H1 (cell line): Measurements from ENCODE around the gene ABI1. TPM values are rescaled to one million over a fixed set of nuclear protein-coding genes. Genes with fewer than 3 reads are reported as not detected.
A peak's percentile ranks its signal among the peaks of the same experiment; 100 is the strongest.

Source experiments
- CTCF ChIA-PET: fragments of 300-600 bp; sonication (Branson Sonifier 250); formaldehyde crosslinking; loops from one replicate; lab custom pipeline; 2021; ENCODE audit not compliant: partially characterized antibody; lab: Charles Lee
- POLR2A ChIA-PET: fragments of 300-600 bp; sonication (Branson Sonifier 250); formaldehyde crosslinking; loops from one replicate; lab custom pipeline; 2021; ENCODE audit warnings: inconsistent platforms; ENCODE audit not compliant: partially characterized antibody; lab: Charles Lee
- DNase-seq, 2 experiments: peaks; one replicate each; pipeline versions ENCODE4 v3.0.0 to v3.0.0-alpha.2; 2010 to 2022; ENCODE audit warnings: low spot score in 2 of 2, low read depth in 1 of 2, mixed read lengths in 1 of 2
- FAIRE-seq: peaks from 2 replicates; lab custom pipeline; 2011; peaks lifted over from hg19 to GRCh38; lab: Jason Lieb, UNC
- H2AFZ ChIP-seq: 2 replicates; pipeline ENCODE4 v1.8.1; 2012; ENCODE audit warnings: low read length, inconsistent platforms
- H2AK5ac ChIP-seq: 2 replicates; pipeline ENCODE4 v1.6.1; 2013; ENCODE audit warnings: low read depth, low read length
- H2BK120ac ChIP-seq: replicated peaks from 2 replicates; pipeline ENCODE3; 2013; ENCODE audit warnings: low read depth, low read length, inconsistent platforms
- H2BK12ac ChIP-seq: 2 replicates; pipeline ENCODE4 v1.6.1; 2013; ENCODE audit warnings: low read depth, low read length
- H2BK15ac ChIP-seq: 2 replicates; pipeline ENCODE4 v1.6.1; 2013; ENCODE audit warnings: low read length
- H2BK20ac ChIP-seq: 2 replicates; pipeline ENCODE4 v1.6.1; 2013; ENCODE audit warnings: low read length
- H2BK5ac ChIP-seq: 2 replicates; pipeline ENCODE4 v1.6.1; 2013; ENCODE audit warnings: low read depth, low read length
- H3K14ac ChIP-seq: 2 replicates; pipeline ENCODE4 v1.6.1; 2013; ENCODE audit warnings: inconsistent platforms; ENCODE audit not compliant: insufficient read length
- H3K18ac ChIP-seq: 2 replicates; pipeline ENCODE4 v1.6.1; 2013; ENCODE audit warnings: low read length; ENCODE audit errors: extremely low read depth
- H3K23ac ChIP-seq: 2 replicates; pipeline ENCODE4 v1.6.1; 2013; ENCODE audit warnings: inconsistent platforms; ENCODE audit not compliant: insufficient read length
- H3K23me2 ChIP-seq: 2 replicates; pipeline ENCODE4 v1.6.1; 2013; ENCODE audit warnings: low read depth, low read length
- H3K27ac ChIP-seq: 2 replicates; pipeline ENCODE4 v1.6.1; 2011; ENCODE audit warnings: low read depth, low read length, inconsistent platforms
- H3K27me3 ChIP-seq, 4 experiments: replicated peaks in 1 of 4; 1 replicate in 1 of 4; 2 replicates in 3 of 4; pipeline versions ENCODE4 v1.6.1 to v1.8.1; 2011 to 2013; ENCODE audit warnings: low read length in 3 of 4, mild to moderate bottlenecking in 3 of 4, inconsistent platforms in 2 of 4, mixed read lengths in 2 of 4, moderate library complexity in 1 of 4; ENCODE audit not compliant: control insufficient read depth in 3 of 4, insufficient read depth in 3 of 4; ENCODE audit errors: extremely low read depth in 1 of 4
- H3K36me3 ChIP-seq, 4 experiments: 2 replicates each; pipeline versions ENCODE4 v1.6.1 to v1.8.1; 2011 to 2013; ENCODE audit warnings: mild to moderate bottlenecking in 4 of 4, low read length in 3 of 4, moderate library complexity in 2 of 4, control low read depth in 1 of 4, inconsistent platforms in 1 of 4; ENCODE audit not compliant: insufficient read depth in 4 of 4, control insufficient read depth in 2 of 4
- H3K4ac ChIP-seq: replicated peaks from 2 replicates; pipeline ENCODE3; 2013; ENCODE audit warnings: low read length, low read depth, mixed read lengths, inconsistent platforms; ENCODE audit not compliant: insufficient read length
- H3K4me1 ChIP-seq, 4 experiments: replicated peaks in 1 of 4; 1 replicate in 1 of 4; 2 replicates in 3 of 4; pipeline versions ENCODE4 v1.6.1 to v1.8.1; 2011 to 2013; ENCODE audit warnings: low read length in 3 of 4, inconsistent platforms in 2 of 4, mixed read lengths in 1 of 4; ENCODE audit not compliant: insufficient read depth in 4 of 4, control insufficient read depth in 3 of 4
- H3K4me2 ChIP-seq, 2 experiments: 2 replicates each; pipeline versions ENCODE4 v1.6.1 to v1.8.1; 2011 to 2013; ENCODE audit warnings: low read depth in 2 of 2, low read length in 2 of 2, control low read depth in 1 of 2, inconsistent platforms in 1 of 2, mild to moderate bottlenecking in 1 of 2; ENCODE audit not compliant: insufficient read depth in 1 of 2
- H3K4me3 ChIP-seq, 4 experiments: fragments of 200-600, 300-600 bp in 1 of 4; sonication (generic), shearing (Covaris generic), sonication (Bioruptor Twin) in 1 of 4; 2 replicates each; pipeline versions ENCODE4 v1.5.1 to v1.8.1; 2011 to 2016; ENCODE audit warnings: low read length in 4 of 4, low read depth in 3 of 4, control low read depth in 2 of 4, inconsistent platforms in 2 of 4, mild to moderate bottlenecking in 2 of 4, mixed read lengths in 1 of 4, moderate library complexity in 1 of 4; ENCODE audit not compliant: insufficient read depth in 2 of 4; ENCODE audit errors: extremely low read depth in 1 of 4
- H3K56ac ChIP-seq: replicated peaks from 2 replicates; pipeline ENCODE3; 2013; ENCODE audit warnings: low read depth, mild to moderate bottlenecking, mixed read lengths, low read length, inconsistent platforms; ENCODE audit not compliant: insufficient read length
- H3K79me1 ChIP-seq: 2 replicates; pipeline ENCODE4 v1.6.1; 2013; ENCODE audit warnings: low read depth, low read length, control low read depth
- H3K79me2 ChIP-seq, 2 experiments: 2 replicates each; pipeline versions ENCODE4 v1.6.1 to v1.8.1; 2012 to 2013; ENCODE audit warnings: low read length in 2 of 2, mild to moderate bottlenecking in 2 of 2, inconsistent platforms in 1 of 2; ENCODE audit not compliant: insufficient read depth in 2 of 2, control insufficient read depth in 1 of 2
- H3K9ac ChIP-seq, 4 experiments: replicated peaks in 1 of 4; 1 replicate in 1 of 4; 2 replicates in 3 of 4; pipeline versions ENCODE4 v1.6.1 to v1.8.1; 2011 to 2013; ENCODE audit warnings: low read depth in 3 of 4, low read length in 3 of 4, control low read depth in 2 of 4, mild to moderate bottlenecking in 2 of 4, moderate library complexity in 2 of 4, inconsistent platforms in 1 of 4; ENCODE audit errors: extremely low read depth in 1 of 4
- H3K9me3 ChIP-seq, 2 experiments: 2 replicates each; pipeline versions ENCODE4 v1.6.1 to v1.8.1; 2012 to 2013; ENCODE audit warnings: mild to moderate bottlenecking in 2 of 2, moderate library complexity in 2 of 2, control low read depth in 1 of 2, inconsistent platforms in 1 of 2, low read depth in 1 of 2, low read length in 1 of 2, mixed read lengths in 1 of 2; ENCODE audit not compliant: insufficient read depth in 2 of 2
- H4K20me1 ChIP-seq, 2 experiments: replicated peaks in 1 of 2; 2 replicates each; pipeline versions ENCODE3 to v1.8.1; 2011 to 2013; ENCODE audit warnings: inconsistent platforms in 2 of 2, low read length in 2 of 2, mild to moderate bottlenecking in 1 of 2; ENCODE audit not compliant: insufficient read depth in 2 of 2, control insufficient read depth in 1 of 2
- H4K5ac ChIP-seq: 2 replicates; pipeline ENCODE4 v1.6.1; 2013; ENCODE audit warnings: low read length, low read depth, mixed read lengths, inconsistent platforms; ENCODE audit not compliant: insufficient read length
- H4K8ac ChIP-seq: 2 replicates; pipeline ENCODE4 v1.8.0; 2013; ENCODE audit warnings: mild to moderate bottlenecking, moderate library complexity, low read length, inconsistent platforms; ENCODE audit not compliant: insufficient read depth; ENCODE audit errors: extremely low read depth
- H4K91ac ChIP-seq: replicated peaks from 2 replicates; pipeline ENCODE3; 2013; ENCODE audit warnings: low read length, mixed read lengths, inconsistent platforms; ENCODE audit not compliant: insufficient read length
- WGBS, 2 experiments: shearing (Covaris generic) in 1 of 2; methylation state at CpG; one replicate each; pipeline versions ENCODE4 v1.1.6 to v1.1.7; 2013 to 2015; ENCODE audit warnings: low lambda C conversion rate in 2 of 2, mixed read lengths in 2 of 2, inconsistent platforms in 1 of 2, low coverage in 1 of 2, missing lambda C conversion rate in 1 of 2; ENCODE audit not compliant: insufficient replicate concordance in 2 of 2, insufficient coverage in 1 of 2, insufficient read length in 1 of 2; ENCODE audit errors: extremely low coverage in 1 of 2, missing lambda C conversion rate in 1 of 2; 5-methylcytosine and 5-hydroxymethylcytosine counted together
- polyA plus RNA-seq, 7 experiments: library from polyadenylated mRNA; depleted of rRNA in 3 of 7; stranded (reverse) in 5 of 7; unstranded in 2 of 7; fragments of >200 nt in 5 of 7; fragments of 200-250 nt in 2 of 7; gene quantifications; 1 replicate in 5 of 7; 2 replicates in 1 of 7; 4 replicates in 1 of 7; pipeline versions ENCODE4 v1.2.1 to v1.2.3, GENCODE V29; 2011 to 2013; ENCODE audit warnings: missing spikeins in 2 of 7, mixed read lengths in 2 of 7
- total RNA-seq: library from RNA; stranded (reverse); fragmentation: NEBNext Ultra II Directional; extraction: Animal tissue kit (Norgen Biotek cat#: 25700); gene quantifications from 2 replicates; pipeline ENCODE4 v1.2.1, GENCODE V29; 2021

ABI1 gene
- total and polyA plus RNA-seq, 2 of the 8 experiments (the other 6 are each of a cell fraction or from before 2014, with no cell fraction given) = 35.4 to 37.0 TPM

DNA sequence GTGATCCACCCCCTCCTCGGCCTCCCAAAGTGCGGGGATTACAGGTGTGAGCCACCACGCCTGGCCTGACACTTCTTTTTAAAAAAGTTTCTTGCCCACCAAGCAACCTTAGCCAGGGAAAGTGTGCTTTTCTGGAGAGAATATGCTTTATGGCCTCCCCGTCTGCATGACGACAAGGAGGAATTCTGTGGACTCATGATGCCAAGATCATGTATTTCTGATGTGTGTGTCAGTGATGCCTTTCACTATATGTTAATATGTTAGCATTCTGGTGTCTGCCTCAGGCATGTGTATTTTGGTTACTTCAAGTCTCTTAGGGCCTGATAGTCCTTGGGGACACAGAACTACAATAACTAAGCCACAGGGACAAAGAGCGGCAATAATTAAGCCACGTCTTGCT is 161.1 kb downstream of the ABI1 start:
- 91% methylated on average over 7 of the region's 7 CpGs; no CpG with 5 or more reads in 1 of the 2 experiments for WGBS, 2 experiments

More for the DNA sequence above, 161.1 kb downstream of the ABI1 start:
- peaks cover 8 to 57% of the 10 kb centered on the region in 2 experiments for H3K79me2 ChIP-seq
- no peak for DNase-seq
- H3K4me1 ChIP-seq = peaks cover 0 to 2% (median 1%) of the 10 kb centered on the region in 4 experiments; a peak in 2 of 7 replicates
- peaks cover 10% of the 10 kb centered on the region for H3K79me1 ChIP-seq
- H2BK20ac ChIP-seq = no peak overlapping the region
- peaks cover 0 to 9% (median 0%) of the 10 kb centered on the region in 4 experiments; a peak in 2 of 8 replicates for H3K36me3 ChIP-seq
- no peak overlapping the region for H4K91ac ChIP-seq
- H3K23me2 ChIP-seq = peaks cover 8% of the 10 kb centered on the region; the same call in 1 of the 2 replicates
- H2AK5ac ChIP-seq = no peak overlapping the region
- no peak overlapping the region for H3K4ac ChIP-seq
- ChIA-PET CTCF (no interaction called here), POLR2A (no interaction called here)
- no peaks in the 10 kb centered on the region for H4K20me1 ChIP-seq
- H3K4me3 ChIP-seq = no peak overlapping the region
- H3K4me2 ChIP-seq = peak overlapping the region in 1 of 2 experiments; percentile 93; a peak in 1 of 4 replicates
- FAIRE-seq = no peak
- H2BK15ac ChIP-seq = no peak overlapping the region
- H2BK120ac ChIP-seq = no peak overlapping the region
- no peak overlapping the region for H2BK12ac ChIP-seq
- H3K14ac ChIP-seq = no peak overlapping the region
- no peak overlapping the region for H3K23ac ChIP-seq
- no peak overlapping the region for H3K9ac ChIP-seq
- no peak overlapping the region for H4K8ac ChIP-seq
- no peak overlapping the region for H3K56ac ChIP-seq
- no peak overlapping the region for H3K18ac ChIP-seq
- H2AFZ ChIP-seq = no peak overlapping the region
- H4K5ac ChIP-seq = no peak overlapping the region
- H2BK5ac ChIP-seq = no peak overlapping the region
- no peaks in the 10 kb centered on the region for H3K27me3 ChIP-seq
- no peaks in the 10 kb centered on the region for H3K9me3 ChIP-seq
- H3K27ac ChIP-seq = no peak overlapping the region
